Measurements from ENCODE around the gene CWC22. TPM values are rescaled to one million over a fixed set of nuclear protein-coding genes. Genes with fewer than 3 reads are reported as not detected.

Gene CWC22
- total RNA-seq, 2 donors from 2014 or later: 13.1 to 14.1 TPM

- no peaks in the 10 kb centered on the region for H3K9me3 ChIP-seq
These were observed 60.1 kb downstream of the CWC22 start for GRCh38 chr2:179946810-179947615.

GRCh38 chr2:179946346-179946745 lies 60.8 kb downstream of the CWC22 start:
- Histone ChIP-seq H3K27me3 (no peaks in the 10 kb centered on the region), H3K27ac (no peak overlapping the region), H3K9me3 (no peaks in the 10 kb centered on the region), H3K4me3 (no peak overlapping the region), H3K36me3 (peaks cover 41% of the 10 kb centered on the region), H3K4me1 (no peaks in the 10 kb centered on the region)
- TF ChIP-seq CTCF (IDR thresholded peaks at IDR 0.05): no peak
- no peak for DNase-seq (ENCODE audit: low spot score)

More at GRCh38 chr2:179946810-179947615, 60.1 kb downstream of the CWC22 start:
- Histone ChIP-seq H3K27me3 (no peaks in the 10 kb centered on the region), H3K4me1 (no peaks in the 10 kb centered on the region), H3K27ac (no peak overlapping the region), H3K36me3 (peaks cover 48% of the 10 kb centered on the region), H3K4me3 (no peak overlapping the region)
- DNase-seq (ENCODE audit: low spot score): no peak
- no peak for TF ChIP-seq CTCF (IDR thresholded peaks at IDR 0.05)

- no peak for DNase-seq (ENCODE audit: low spot score)
- Histone ChIP-seq H3K27ac (no peak overlapping the region), H3K4me1 (no peaks in the 10 kb centered on the region), H3K36me3 (no peaks in the 10 kb centered on the region), H3K27me3 (no peaks in the 10 kb centered on the region), H3K4me3 (no peak overlapping the region), H3K9me3 (no peaks in the 10 kb centered on the region)
- no peak for TF ChIP-seq CTCF (IDR thresholded peaks at IDR 0.05)
These were observed 67.8 kb downstream of the CWC22 start for GRCh38 chr2:179939259-179939658.

- H3K27me3 ChIP-seq: no peaks in the 10 kb centered on the region
- DNase-seq (ENCODE audit: low spot score): no peak
- no peak overlapping the region for H3K27ac ChIP-seq
- H3K9me3 ChIP-seq: no peaks in the 10 kb centered on the region
- H3K4me3 ChIP-seq: no peak overlapping the region
- no peaks in the 10 kb centered on the region for H3K36me3 ChIP-seq
- no peaks in the 10 kb centered on the region for H3K4me1 ChIP-seq
- no peak for TF ChIP-seq CTCF (IDR thresholded peaks at IDR 0.05)
These were observed 69.1 kb downstream of the CWC22 start for GRCh38 chr2:179938026-179938425.

GRCh38 chr2:179936654-179937053 lies 70.4 kb downstream of the CWC22 start:
- no peak overlapping the region for H3K4me3 ChIP-seq
- H3K36me3 ChIP-seq: no peaks in the 10 kb centered on the region
- H3K4me1 ChIP-seq: no peaks in the 10 kb centered on the region
- peak; percentile 21 to 49 for TF ChIP-seq CTCF (IDR thresholded peaks at IDR 0.05)
- H3K27me3 ChIP-seq: no peaks in the 10 kb centered on the region
- no peak overlapping the region for H3K27ac ChIP-seq
- H3K9me3 ChIP-seq: no peaks in the 10 kb centered on the region
- no peak for DNase-seq (ENCODE audit: low spot score)

GRCh38 chr2:179936141-179936540 lies 71.0 kb downstream of the CWC22 start:
- no peak for TF ChIP-seq CTCF (IDR thresholded peaks at IDR 0.05)
- Histone ChIP-seq H3K27ac (no peak overlapping the region), H3K36me3 (no peaks in the 10 kb centered on the region), H3K4me1 (no peaks in the 10 kb centered on the region), H3K4me3 (no peak overlapping the region), H3K27me3 (no peaks in the 10 kb centered on the region), H3K9me3 (no peaks in the 10 kb centered on the region)
- no peak for DNase-seq (ENCODE audit: low spot score)
